Right lobe of liver (tissue), 4 donors: Measurements from ENCODE around the gene NPIPB4.
"Not testable (repeated sequence)": the region's sequence is repeated elsewhere in the genome, so short reads cannot be mapped to it uniquely, and the experiment has no call there.

Experiments used
- POLR2A ChIP-seq: fragments of 450-650 bp; IDR thresholded peaks from one replicate; pipeline ENCODE4 v1.6.1; 2017; ENCODE audit warnings: antibody characterized with exemption, mild to moderate bottlenecking
- TF ChIP-seq, protein P1 (sequence below), 4 donors: fragments of 200-600 bp in 3 of 4; fragments of 450-650 bp in 1 of 4; IDR thresholded peaks; one replicate each; pipeline versions ENCODE4 v1.5.1 to v1.8.0; 2016 to 2022; ENCODE audit warnings: antibody characterized with exemption in 4 of 4, mild to moderate bottlenecking in 2 of 4
- donor health status: DM: no; HTN: no; CAD: no.
- donor health status: DM: no; HTN: no; CAD: no.
- donor health status: DM: no; HTN: yes; CAD: no.

DNA sequence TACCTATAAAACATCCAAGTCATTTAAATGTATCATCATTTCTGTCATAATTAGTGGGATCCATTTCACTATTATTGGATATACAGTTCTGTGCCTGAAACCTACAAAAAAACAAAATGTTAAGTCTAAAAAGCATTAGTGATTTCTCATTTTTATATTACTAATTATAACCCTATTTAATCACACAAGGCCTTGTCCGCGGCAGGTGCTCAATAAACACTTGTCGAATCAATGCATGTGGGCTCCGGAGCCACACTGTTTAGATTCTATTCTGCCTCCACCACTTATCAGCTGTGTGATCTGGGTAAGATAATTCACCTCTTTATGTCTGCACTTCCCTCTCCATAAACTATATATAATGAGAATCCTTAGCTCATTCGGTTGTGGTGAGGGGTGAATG, at the start of gene NPIPB4:
- not testable (repeated sequence) for TF ChIP-seq POLR2A
- TF ChIP-seq, protein P1, sequence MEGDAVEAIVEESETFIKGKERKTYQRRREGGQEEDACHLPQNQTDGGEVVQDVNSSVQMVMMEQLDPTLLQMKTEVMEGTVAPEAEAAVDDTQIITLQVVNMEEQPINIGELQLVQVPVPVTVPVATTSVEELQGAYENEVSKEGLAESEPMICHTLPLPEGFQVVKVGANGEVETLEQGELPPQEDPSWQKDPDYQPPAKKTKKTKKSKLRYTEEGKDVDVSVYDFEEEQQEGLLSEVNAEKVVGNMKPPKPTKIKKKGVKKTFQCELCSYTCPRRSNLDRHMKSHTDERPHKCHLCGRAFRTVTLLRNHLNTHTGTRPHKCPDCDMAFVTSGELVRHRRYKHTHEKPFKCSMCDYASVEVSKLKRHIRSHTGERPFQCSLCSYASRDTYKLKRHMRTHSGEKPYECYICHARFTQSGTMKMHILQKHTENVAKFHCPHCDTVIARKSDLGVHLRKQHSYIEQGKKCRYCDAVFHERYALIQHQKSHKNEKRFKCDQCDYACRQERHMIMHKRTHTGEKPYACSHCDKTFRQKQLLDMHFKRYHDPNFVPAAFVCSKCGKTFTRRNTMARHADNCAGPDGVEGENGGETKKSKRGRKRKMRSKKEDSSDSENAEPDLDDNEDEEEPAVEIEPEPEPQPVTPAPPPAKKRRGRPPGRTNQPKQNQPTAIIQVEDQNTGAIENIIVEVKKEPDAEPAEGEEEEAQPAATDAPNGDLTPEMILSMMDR (IDR thresholded peaks at IDR 0.05) = not testable (repeated sequence)
